Lower leg skin (tissue), 4 donors: ENCODE measurements around the gene TPBGL. TPM values are rescaled to one million over a fixed set of nuclear protein-coding genes. Genes with fewer than 3 reads are reported as not detected.

Experiments used
- DNase-seq, 2 donors: peaks; one replicate each; pipeline ENCODE4 v3.0.0-alpha.2; 2019; ENCODE audit warnings: low spot score in 2 of 2
- H3K4me3 ChIP-seq: fragments of 200-600 bp; sonication (generic); 2 replicates; pipeline ENCODE4 v1.5.1; 2017; ENCODE audit warnings: mild to moderate bottlenecking, low read depth; ENCODE audit not compliant: poor library complexity, severe bottlenecking
- CTCF ChIP-seq, 3 donors: fragments of 450-650 bp; IDR thresholded peaks; one replicate each; pipeline ENCODE4 v1.5.1; 2016; ENCODE audit warnings: antibody characterized with exemption in 3 of 3, mild to moderate bottlenecking in 3 of 3, moderate library complexity in 2 of 3
- POLR2A ChIP-seq, 2 donors: fragments of 450-650 bp; IDR thresholded peaks; one replicate each; pipeline ENCODE4 v1.6.1; 2016 to 2017; ENCODE audit warnings: antibody characterized with exemption in 2 of 2, mild to moderate bottlenecking in 1 of 2, moderate library complexity in 1 of 2
- WGBS, 2 donors: methylation state at CpG; one replicate each; pipeline ENCODE4 v1.1.5; 2018; 5-methylcytosine and 5-hydroxymethylcytosine counted together
- intact Hi-C: fragments of 100-400 bp; cut with DNase I; formaldehyde crosslinking; loops from one replicate; pipeline ENCODE4 v1.15.0; 2023; ENCODE audit warnings: low total_unique reads
- total RNA-seq, 4 donors: library from RNA; depleted of rRNA; stranded (reverse); fragments of >200 nt; gene quantifications; one replicate each; pipeline ENCODE4 v1.1.0, GENCODE V29; 2016

TPBGL gene
- total RNA-seq, 4 donors from 2014 or later: 0.13 to 0.84 TPM; not detected in 2

GRCh38 chr11:75214411-75214821, 26.2 kb upstream of the TPBGL start:
- no peak overlapping the region for H3K4me3 ChIP-seq
- DNase-seq: peak in 1 of 2 donors; percentile 58
- intact Hi-C loops: no loop called here
- WGBS, 2 donors: 2 to 3% methylated on average over 8 of the region's 8 CpGs
- TF ChIP-seq CTCF (IDR thresholded peaks at IDR 0.05) (no peak), POLR2A (IDR thresholded peaks at IDR 0.05) (no peak)

- no peak for TF ChIP-seq CTCF (IDR thresholded peaks at IDR 0.05)
- no peak for TF ChIP-seq POLR2A (IDR thresholded peaks at IDR 0.05)
- DNase-seq: no peak
- intact Hi-C loops: no loop called here
Measured at GRCh38 chr11:75214843-75215242, 25.7 kb upstream of the TPBGL start.

GRCh38 chr11:75219869-75220268, 20.7 kb upstream of the TPBGL start:
- 55% methylated on average over 2 of the region's 2 CpGs for WGBS, 2 donors

More at GRCh38 chr11:75214843-75215242, 25.7 kb upstream of the TPBGL start:
- no peak overlapping the region for H3K4me3 ChIP-seq

GRCh38 chr11:75223954-75224643, 16.5 kb upstream of the TPBGL start:
- no peak overlapping the region for H3K4me3 ChIP-seq
- WGBS, 2 donors: 73 to 75% methylated on average over 5 of the region's 5 CpGs
- no peak for DNase-seq
- intact Hi-C loops: no loop called here
- TF ChIP-seq CTCF (IDR thresholded peaks at IDR 0.05) (no peak), POLR2A (IDR thresholded peaks at IDR 0.05) (no peak)

More at GRCh38 chr11:75219869-75220268, 20.7 kb upstream of the TPBGL start:
- intact Hi-C loops: no loop called here
- DNase-seq: no peak
- TF ChIP-seq CTCF (IDR thresholded peaks at IDR 0.05) (no peak), POLR2A (IDR thresholded peaks at IDR 0.05) (no peak)
- H3K4me3 ChIP-seq: no peak overlapping the region

GRCh38 chr11:75225794-75226193, 14.8 kb upstream of the TPBGL start:
- intact Hi-C loops: no loop called here
- no peak for TF ChIP-seq CTCF (IDR thresholded peaks at IDR 0.05)
- TF ChIP-seq POLR2A (IDR thresholded peaks at IDR 0.05): no peak
- DNase-seq: no peak
- 66 to 82% methylated on average over 4 of the region's 4 CpGs for WGBS, 2 donors
- no peak overlapping the region for H3K4me3 ChIP-seq

GRCh38 chr11:75229466-75229865, 11.1 kb upstream of the TPBGL start:
- 61 to 72% methylated on average over 2 of the region's 2 CpGs for WGBS, 2 donors
- TF ChIP-seq POLR2A (IDR thresholded peaks at IDR 0.05) (no peak), CTCF (IDR thresholded peaks at IDR 0.05) (no peak)
- DNase-seq: peak in 1 of 2 donors; percentile 45
- intact Hi-C loops: no loop called here
- no peak overlapping the region for H3K4me3 ChIP-seq
